GM10847 (cell line): ENCODE data around the gene COL1A2.

Source experiments
- POLR2A ChIP-seq: IDR thresholded peaks from 2 replicates; pipeline ENCODE4 v1.6.1; 2011; ENCODE audit not compliant: insufficient read length; ENCODE audit errors: extremely low read depth

The COL1A2 gene

GRCh38 chr7:94394437-94395140 lies at the start of gene COL1A2:
TSS of gene COL1A2 (plus strand) at chr7:94394895. CDS start at chr7:94395032, 137 bp downstream.
- no peak for TF ChIP-seq POLR2A

GRCh38 chr7:94345907-94346306 lies 48.8 kb upstream of the COL1A2 start:
- no peak for TF ChIP-seq POLR2A

- no peak for TF ChIP-seq POLR2A
Observed at GRCh38 chr7:94348142-94348541, 46.6 kb upstream of the COL1A2 start.

GRCh38 chr7:94350734-94351133 lies 44.0 kb upstream of the COL1A2 start:
- TF ChIP-seq POLR2A: no peak

GRCh38 chr7:94351703-94352102 lies 43.0 kb upstream of the COL1A2 start:
- TF ChIP-seq POLR2A: no peak

- TF ChIP-seq POLR2A: no peak
Observed at GRCh38 chr7:94352887-94353286, 41.8 kb upstream of the COL1A2 start.

GRCh38 chr7:94354953-94355352 lies 39.7 kb upstream of the COL1A2 start:
- no peak for TF ChIP-seq POLR2A

GRCh38 chr7:94355454-94355853 lies 39.2 kb upstream of the COL1A2 start:
- TF ChIP-seq POLR2A: no peak

- TF ChIP-seq POLR2A: no peak
Observed at GRCh38 chr7:94357076-94357475, 37.6 kb upstream of the COL1A2 start.

GRCh38 chr7:94360926-94361325 lies 33.8 kb upstream of the COL1A2 start:
- no peak for TF ChIP-seq POLR2A

GRCh38 chr7:94362276-94362675 lies 32.4 kb upstream of the COL1A2 start:
- no peak for TF ChIP-seq POLR2A

GRCh38 chr7:94364816-94365215 lies 29.9 kb upstream of the COL1A2 start:
- no peak for TF ChIP-seq POLR2A

- no peak for TF ChIP-seq POLR2A
Observed at GRCh38 chr7:94366163-94366562, 28.5 kb upstream of the COL1A2 start.

- TF ChIP-seq POLR2A: no peak
Observed at GRCh38 chr7:94366832-94367231, 27.9 kb upstream of the COL1A2 start.

GRCh38 chr7:94367949-94368348 lies 26.7 kb upstream of the COL1A2 start:
- TF ChIP-seq POLR2A: no peak

GRCh38 chr7:94368371-94368791 lies 26.3 kb upstream of the COL1A2 start:
- no peak for TF ChIP-seq POLR2A

- no peak for TF ChIP-seq POLR2A
Observed at GRCh38 chr7:94374231-94374630, 20.5 kb upstream of the COL1A2 start.
